Ramos (cell line): ENCODE results near the gene BAIAP2.
"Not testable (repeated sequence)": the region's sequence is repeated elsewhere in the genome, so short reads cannot be mapped to it uniquely, and the experiment has no call there.

Experiments
- in situ Hi-C: fragments of 300-500 bp; cut with MboI; formaldehyde crosslinking; loops from one replicate; pipeline ENCODE4 v1.14.3; 2022; ENCODE audit warnings: low sequenced_read_pairs; ENCODE audit not compliant: unreplicated experiment

The BAIAP2 gene

DNA sequence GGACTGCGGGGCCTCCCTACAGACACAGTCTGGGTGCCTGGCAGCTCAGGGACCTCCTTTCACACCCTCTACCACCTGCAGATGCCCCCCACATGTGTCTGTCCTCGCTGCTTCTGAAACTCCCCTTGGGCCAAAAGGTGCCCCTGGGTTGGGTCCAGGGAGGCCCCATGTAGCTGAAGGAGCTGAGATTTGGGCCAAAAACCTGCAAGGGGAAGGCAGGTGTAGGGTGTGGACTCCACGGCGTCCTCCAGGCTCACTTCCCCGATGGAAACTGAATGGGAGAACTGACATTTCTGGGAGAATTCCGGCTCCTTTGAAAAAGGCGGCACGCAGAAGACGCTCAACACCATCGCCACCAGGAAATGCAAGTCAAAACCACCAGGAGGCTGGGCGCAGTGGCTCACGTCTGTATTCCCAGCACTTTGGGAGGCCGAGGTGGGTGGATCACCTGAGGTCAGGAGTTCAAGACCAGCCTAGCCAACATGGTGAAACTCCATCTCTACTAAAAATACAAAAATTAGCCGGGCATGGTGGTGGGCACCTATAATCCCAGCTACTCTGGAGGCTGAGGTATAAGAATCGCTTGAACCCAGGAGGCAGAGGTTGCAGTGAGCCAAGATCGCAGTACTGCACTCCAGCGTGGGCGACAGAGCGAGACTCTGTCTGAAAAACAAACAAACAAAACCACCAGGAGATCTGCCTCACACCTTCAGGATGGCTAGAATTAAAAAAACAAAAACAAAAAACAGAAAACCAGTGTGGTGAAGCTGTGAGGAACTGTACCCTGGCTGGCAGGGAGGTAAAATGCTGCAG lies 13.2 kb upstream of the BAIAP2 start:
- in situ Hi-C loops: no loop called here

DNA sequence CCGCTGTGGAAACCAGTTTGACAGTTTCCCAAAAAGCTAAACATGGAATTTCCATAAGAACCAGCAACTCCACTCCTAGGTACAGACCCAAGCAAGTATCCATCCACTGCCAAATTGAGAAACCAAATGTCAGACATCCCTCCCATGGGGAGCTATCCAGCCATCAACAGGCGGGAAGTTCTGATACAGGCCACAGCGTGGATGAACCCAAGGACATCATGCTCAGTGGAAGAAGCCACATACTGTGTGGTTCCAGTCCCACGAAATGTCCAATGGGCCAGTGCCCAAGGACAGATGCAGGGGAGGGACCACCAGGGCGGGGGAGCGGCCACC lies 12.6 kb upstream of the BAIAP2 start:
- in situ Hi-C loops: no loop called here

DNA sequence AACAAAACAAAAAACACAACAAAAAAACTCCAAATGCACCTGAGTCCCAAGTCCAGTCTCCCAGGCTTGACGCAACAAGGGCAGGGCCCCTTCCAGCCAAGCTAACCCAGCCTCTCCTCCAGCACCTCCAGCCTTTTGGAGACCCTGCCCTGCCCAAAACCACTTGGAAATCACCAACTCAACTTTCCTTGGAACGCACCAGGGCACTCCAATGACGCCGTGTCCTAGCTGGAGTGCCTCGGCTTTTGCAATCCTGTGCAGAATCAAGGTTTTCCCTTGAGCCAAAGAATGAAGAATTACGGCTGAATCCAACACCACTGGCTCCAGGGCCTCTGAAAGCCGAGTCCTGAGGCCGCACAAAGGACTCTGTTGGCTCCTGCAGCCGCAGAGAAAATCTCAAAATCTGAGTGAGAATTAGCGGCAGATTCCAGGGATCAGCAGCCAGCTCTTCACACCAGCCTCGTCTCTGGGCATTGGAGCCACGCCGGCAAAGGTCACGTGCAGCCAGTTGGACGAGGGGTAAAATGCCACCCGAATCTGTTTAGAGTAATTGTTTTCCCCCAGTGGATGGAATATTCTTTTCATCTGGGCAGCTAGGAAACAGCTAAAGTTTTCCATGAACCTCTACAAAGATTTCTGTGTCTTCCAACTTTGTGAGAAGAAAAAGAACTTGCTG lies 9.7 kb upstream of the BAIAP2 start:
- in situ Hi-C loops: no loop called here

DNA sequence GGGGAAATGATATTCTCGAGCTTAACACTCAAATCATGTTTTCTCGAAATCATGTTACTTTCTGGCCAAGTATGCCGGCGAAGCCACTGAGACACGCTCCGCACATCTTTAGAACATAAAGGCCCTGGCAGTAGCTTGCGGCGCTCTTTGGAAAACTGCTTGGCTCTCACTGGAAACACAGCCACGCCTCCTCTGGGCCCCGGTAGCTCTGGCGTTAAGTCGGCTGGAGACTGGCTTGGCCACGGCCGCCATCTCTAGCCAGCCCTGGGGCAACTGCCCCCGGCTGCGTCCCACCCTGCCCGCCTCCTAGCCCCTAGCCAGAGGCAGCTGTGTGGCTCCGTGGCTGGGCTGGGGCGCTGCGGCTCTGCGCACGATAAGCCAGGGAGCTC lies 9.2 kb upstream of the BAIAP2 start:
- in situ Hi-C loops: no loop called here

DNA sequence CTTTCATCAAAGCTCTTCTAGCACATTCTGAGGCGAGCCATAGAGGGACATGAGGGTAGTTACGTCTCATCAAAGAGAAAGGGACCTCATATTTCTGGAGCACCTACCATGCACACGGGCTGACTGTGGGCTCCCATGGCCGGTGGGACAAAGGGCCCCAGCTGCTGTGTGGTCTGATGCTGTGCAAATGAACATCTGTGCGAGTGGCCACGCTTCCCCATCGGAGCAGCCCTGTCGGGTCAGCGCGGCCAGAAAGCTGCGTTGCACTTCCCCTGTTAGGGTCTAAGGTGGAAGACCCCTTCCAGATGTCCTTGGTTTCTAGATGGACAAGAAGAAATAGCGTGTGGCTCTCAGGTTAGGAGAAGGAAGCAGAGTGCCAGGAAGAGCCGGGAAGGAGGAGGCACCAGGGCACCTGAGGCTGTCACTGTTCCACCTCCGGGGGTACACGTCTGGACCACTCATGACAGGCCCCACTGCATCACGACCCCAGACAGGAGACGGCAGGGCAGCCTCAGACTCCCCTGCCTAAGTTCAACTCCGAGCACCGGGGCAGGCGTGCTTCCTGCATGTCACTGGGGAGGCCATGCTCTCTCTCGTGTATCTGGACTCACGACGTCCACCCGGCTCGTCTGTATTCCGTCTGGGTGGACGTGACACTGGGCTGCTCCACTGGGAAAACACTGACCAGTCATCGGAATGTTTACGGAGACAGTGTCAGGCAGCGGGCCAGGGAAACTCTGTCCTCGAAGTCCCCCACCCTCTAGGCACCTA lies 8.5 kb upstream of the BAIAP2 start:
- in situ Hi-C loops: no loop called here

DNA sequence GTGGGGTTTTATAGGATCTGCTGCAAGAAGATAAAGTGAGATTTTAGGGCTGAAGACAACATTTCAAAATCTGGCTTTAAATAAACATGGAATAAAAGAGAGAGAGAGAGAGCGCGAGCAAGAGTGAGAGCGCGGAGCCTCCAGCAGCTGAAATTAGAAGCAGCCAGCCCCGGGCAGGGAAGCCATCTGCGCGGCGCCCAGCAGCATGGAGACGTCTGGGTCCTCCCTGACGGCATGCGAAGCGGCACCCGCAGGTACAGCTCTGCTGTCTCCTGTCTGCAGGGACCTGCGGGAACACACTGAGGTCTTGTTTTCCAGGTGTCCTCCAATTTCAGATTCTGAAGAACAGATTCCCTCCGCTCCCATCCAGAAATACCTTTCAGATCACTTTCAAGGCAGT lies 7.9 kb upstream of the BAIAP2 start:
- in situ Hi-C loops: no loop called here

DNA sequence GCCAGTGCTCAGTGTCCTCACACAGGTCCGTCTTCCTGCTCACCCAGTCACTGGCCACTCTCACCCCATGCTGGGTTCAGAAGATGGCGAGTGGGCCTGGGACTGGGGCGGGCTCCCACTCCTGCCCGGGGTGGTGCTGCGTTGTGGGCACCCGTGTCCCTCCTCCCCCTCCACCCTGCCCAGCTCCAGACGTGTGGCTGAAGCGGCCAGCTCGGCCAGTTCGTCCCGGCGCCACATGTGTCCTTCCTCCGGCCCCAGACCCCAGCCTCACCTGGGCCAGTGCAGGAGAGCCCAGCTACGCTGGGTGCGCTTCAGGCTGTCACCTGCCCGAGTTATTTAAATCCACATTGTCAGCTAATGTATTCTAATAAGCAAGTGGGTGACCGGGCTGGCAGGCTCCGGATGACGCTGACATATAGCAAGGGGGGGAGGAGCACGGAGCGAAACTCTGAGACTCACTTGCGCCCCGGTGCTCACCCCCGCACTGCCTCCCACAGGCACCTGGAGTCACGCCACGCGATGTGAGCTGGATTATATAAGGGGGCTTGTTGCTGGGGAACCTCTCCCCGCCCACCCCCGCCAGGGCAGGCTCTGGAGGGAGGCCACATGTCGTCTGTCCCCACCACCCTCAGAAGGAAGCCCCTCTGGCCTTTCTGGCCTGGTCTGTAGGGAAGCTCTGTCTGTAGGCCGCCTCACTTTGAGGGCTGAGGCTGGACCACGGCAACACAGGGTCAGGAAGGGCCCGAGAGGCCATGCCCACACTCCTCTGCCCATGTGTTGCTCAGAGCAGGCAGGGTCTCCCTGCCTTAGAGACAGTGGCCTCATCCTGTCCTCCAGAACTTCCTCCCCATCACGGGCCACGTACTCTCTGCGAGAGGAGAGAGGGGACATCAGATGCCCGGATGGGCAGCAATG lies 7.1 kb upstream of the BAIAP2 start:
- in situ Hi-C loops: no loop called here

DNA sequence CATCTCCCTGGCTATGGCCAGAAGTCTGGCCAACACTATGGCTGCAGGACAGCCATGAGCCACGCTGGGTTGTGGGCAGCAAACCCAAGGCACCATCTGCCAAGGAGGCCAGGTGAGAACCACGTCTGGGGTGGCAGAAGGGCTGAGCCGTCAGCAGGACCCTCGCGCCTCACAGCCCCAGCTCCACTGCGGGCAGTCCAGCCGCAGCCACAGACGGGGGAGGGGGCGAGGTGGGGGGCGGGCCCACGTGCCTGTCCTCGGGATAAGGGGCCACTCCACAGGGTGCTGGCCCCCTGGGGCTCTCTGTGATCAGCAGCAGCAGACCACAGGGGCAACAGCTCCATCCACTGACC lies 6.5 kb upstream of the BAIAP2 start:
- in situ Hi-C loops: no loop called here

DNA sequence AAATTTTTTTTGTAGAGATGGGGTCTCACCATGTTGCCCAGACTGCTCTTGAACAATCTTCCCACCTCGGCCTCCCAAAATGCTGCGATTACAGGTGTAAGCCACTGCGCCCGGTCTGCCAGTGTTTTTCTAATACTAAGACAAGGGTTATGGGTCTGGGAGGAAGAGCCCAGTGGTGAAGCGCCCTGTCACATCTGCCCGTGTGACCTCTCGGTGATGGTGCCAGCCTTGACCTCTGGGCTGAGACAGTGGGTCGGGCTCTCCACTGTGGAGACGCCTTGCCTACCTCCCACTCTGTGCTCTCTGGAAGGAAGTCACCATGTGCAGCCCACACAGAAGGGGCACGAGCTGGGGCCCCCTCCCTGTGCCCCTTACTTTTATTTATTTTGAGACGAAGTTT lies 5.1 kb upstream of the BAIAP2 start:
- in situ Hi-C loops: no loop called here

DNA sequence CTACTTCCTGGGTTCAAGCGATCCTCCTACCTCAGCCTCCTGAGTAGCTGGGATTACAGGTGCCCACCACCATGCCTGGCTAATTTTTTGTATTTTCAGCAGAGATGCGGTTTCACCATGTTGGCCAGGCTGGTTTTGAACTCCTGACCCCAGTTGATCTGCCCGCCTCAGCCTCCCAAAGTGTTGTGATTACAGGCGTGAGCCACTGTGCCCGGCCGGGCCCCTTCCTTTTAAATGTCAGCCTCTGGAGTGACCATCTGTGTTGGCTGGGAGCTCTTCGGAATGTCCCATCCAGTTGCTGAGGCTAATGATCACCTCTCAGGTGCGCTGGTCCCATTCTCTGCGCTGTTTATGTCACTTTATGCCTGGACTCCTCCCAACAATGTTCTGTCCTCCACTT lies 4.6 kb upstream of the BAIAP2 start:
- in situ Hi-C loops: not testable (repeated sequence)

DNA sequence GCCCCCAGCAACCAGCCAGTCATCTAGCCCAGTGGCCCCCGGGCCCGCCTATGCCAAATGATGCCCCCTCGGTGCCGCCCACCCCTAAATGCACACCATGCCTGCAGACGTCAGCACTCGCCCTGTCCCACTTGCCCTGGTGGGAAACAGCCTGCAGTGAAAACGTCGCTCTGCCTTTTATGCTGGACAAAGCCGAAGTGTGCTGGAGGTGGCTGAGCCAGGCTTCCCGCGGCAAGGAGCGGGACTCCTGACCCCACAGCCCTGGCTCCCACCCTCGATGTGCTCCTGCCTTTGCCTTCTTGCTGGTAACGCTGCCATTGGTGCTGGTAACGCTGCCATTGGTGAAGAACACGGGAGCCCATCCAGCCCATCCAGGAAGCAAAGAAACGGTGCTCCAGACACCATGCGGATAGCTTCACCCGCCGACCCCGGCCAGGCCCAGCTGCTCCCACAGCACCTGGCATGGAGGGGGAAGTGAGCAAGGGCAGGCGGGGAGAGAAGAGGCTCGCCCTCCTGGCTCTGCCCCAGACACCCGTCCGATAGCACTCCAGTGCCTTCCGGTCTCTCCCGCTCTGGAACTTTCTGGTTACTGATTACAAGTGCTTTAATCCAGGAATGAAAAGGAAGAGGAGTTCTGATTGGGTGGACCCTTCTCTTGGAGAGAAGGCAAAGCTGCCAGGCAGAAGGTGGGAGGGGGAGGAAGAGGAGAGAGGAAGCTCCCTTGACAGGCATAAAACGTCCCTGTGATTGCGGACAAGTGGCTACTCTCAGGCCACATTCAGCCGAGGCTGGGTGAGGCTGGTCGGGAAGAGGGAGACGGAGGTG lies 4.0 kb upstream of the BAIAP2 start:
- in situ Hi-C loops: no loop called here

DNA sequence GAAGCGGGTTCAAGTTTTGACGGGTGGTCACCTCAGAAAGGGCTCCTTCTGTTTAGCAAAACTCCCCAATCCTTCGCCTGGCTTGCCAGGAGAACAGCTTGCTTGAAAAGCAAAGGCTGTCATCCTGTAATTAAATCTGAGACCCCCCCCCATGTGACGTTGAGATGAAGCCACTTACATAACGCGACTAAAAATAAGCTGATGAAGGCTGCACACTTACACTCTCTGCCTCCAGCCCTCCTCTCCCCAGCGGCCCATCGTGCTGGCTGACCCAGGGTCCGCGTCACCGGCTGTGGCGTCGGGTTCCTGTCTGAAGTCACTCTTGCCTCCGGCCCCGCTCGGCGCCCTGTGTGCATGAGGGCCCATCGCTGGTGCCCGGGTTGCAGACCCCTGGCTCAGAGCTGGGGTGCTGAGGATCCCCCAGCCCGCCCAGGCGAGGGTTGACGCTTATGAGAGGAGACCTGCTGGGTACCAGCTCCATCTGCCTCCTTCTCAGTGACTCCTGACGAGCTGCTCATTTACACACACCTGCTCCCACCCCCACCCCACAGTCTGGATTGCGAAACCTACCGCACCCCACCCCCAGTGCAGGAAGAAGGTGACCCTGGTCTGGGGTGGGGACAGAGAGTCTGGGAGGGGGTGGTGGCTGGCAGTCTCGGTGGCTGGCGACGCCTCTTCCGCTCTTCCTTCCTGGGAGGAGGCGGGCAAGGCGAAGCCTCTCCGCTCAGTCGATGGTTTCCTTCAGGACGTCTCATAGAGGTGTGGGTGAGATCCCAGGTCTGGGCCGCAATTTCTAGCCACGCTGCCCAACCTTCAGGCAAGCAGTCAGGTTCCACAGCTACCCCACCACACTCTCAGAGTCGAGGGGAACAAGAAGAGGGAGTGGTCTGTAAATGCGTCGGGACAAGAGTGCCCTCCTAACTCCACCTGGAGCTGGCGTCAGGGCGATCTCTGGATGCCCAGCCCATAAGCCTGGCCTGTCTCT lies 3.1 kb upstream of the BAIAP2 start:
- in situ Hi-C loops: no loop called here

DNA sequence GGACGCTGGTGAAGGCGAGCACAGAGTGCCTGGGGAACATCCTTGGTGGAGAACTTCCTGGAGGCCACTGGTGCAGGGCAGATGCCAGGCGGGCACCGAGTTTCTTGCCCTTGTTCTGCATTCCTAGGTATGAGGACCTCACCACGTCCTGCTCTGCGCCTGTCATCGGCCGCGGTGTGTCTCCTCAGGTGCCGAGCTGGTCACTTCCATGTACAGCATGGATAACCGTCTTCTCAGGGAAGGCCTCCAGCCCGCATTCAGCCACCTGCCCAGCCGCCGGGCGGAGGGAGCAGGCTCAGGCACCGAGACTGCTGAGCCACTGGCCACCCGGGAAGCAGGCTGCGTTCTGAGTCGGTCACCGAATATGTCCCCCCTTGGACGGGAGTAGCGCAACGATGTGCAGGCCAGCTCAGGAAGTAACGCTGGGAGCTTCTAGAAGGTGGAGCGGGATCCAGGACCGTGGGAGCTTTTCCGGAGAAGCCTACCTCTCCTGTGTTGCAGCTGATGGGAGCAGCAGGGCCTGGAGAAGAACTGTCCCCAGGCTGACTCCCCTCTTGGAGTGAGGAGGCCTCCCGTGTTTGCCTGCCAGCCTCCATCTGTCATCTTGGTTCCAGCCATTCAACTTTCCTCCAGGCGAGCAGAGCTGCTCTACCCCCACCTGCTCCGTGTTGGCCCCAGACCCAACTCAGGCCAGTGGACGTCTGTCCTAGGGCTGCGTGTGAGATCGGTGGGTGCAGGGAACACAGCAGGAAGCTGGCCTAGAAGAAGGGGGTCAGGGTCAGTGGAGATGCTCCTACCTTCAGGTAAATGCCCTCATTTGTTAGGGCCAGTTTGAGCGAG lies 2.1 kb upstream of the BAIAP2 start:
- in situ Hi-C loops: no loop called here

DNA sequence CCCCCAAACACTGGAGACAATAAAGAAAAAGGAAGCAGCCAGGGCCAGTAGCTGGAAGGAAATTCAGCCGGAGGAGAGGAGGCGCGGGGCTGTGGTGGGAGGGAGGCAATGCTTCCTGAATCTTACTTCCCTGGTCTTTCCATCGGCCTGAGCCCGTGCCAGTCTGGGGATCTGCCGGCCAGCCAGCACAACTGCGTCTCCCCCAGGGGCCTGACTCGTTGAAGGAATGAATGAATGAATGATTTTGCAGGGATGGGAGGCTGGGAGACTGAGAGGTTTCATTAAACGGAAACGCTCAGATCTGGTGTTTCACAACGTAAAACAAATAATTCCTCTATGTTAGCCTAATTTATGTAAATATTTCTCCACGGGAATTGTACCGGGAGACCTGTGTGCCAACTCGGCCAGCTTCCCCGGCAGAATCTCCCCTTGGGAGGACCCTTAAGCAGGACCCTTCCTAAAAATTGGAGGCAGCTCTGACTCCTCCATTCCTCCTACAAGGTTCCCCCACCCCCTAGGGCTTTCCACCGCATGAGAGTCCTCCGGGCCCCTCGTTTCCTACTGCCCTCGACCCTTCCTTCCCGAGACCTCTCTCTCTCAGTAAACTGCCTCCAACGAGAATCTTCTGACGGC lies 1.3 kb upstream of the BAIAP2 start:
- in situ Hi-C loops: no loop called here

DNA sequence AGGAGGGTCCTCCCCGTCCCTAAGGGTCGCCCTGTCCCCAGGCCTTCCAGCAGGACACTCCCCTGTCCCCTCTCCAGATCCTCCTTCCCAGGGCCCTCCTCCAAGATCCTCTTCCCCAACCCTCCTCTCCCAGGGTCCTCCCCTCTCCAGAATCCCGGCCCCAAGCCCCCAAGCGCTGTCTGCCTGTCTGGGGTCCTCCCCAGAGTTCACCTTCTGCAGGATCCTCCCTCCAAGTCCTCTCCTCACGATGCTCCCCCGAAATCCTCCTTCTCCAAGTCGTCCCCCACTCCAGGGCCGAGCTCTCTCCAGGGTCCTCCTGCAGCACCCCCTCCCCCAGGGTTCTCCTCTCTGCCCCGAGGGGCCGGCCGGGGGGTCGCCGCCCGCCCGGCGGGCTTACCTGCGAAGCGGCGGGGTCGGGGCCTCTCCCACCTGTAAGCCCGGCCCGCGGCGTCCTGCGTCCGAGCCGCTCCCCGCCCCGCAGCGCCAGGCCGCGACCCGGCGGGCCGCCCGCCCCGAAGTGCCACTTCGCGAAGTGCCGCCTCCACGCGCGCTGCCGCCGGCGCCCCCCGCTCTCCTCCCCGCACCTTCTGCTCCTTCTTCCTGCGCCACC lies 678 bp upstream of the BAIAP2 start:
- in situ Hi-C loops: no loop called here

DNA sequence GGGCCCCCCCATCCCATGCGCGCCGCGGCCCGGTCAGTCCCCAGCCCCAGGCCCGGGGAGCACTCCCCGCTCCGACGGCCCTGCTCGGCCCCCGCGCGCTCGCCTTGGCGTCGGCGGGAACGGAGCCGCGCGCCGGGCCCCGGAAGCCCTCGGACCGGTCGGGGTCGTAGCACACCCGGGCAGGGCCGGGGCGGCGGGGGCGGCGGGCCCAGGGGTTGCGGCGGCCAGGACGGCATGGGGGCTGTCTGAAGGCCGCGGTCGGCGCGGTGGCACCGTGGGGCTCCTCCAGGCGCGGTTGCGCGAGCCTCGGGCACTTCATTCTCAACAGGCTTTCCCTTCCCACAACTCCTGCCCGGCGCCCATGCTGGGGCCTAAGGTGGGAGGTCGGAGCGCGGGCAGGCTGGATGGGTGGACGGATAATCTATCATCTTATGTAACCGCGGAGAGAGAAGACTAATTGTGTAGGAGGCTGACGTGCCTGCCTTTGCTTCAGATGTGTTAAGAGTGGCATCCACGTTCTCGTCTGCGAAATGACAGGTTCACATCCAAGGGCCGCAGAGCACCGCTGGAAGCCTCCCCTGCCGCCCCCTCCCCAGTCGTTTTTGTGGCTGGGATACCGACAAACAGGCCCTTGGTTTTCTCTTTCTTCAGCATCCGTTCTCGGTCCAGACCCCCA lies 708 bp downstream of the BAIAP2 start:
- in situ Hi-C loops: no loop called here
